Breast epithelium (tissue), 4 donors: ENCODE data around the gene NAPG. TPM values are rescaled to one million over a fixed set of nuclear protein-coding genes. Genes with fewer than 3 reads are reported as not detected.
"Not testable (repeated sequence)": the region's sequence is repeated elsewhere in the genome, so short reads cannot be mapped to it uniquely, and the experiment has no call there.

ENCODE experiments used
- DNase-seq, 2 donors: peaks; one replicate each; pipeline ENCODE4 v3.0.0-alpha.2; 2019; ENCODE audit warnings: low spot score in 2 of 2
- H3K27ac ChIP-seq, 2 donors: fragments of 200-600 bp; sonication (generic) in 1 of 2; one replicate each; pipeline ENCODE4 v1.5.1; 2016 to 2019; ENCODE audit warnings: mild to moderate bottlenecking in 1 of 2
- H3K27me3 ChIP-seq, 2 donors: fragments of 200-600 bp; sonication (generic) in 1 of 2; one replicate each; pipeline versions ENCODE4 v1.5.1 to v1.6.0; 2017 to 2019; ENCODE audit warnings: control low read depth in 1 of 2, mild to moderate bottlenecking in 1 of 2
- H3K36me3 ChIP-seq: fragments of 200-600 bp; one replicate; pipeline ENCODE4 v1.5.1; 2019
- H3K4me1 ChIP-seq, 2 donors: fragments of 200-600 bp; sonication (generic); one replicate each; pipeline ENCODE4 v1.5.1; 2016 to 2019; ENCODE audit warnings: control low read depth in 1 of 2
- H3K4me3 ChIP-seq, 3 donors: fragments of 200-600 bp; sonication (generic); 1 replicate in 2 of 3; 2 replicates in 1 of 3; pipeline ENCODE4 v1.5.1; 2016 to 2019; ENCODE audit warnings: mild to moderate bottlenecking in 3 of 3, moderate library complexity in 2 of 3
- H3K9me3 ChIP-seq, 2 donors: fragments of 200-600 bp; sonication (generic) in 1 of 2; one replicate each; pipeline ENCODE4 v1.5.1; 2016 to 2019; ENCODE audit warnings: control low read depth in 1 of 2
- POLR2A ChIP-seq: fragments of 450-650 bp; IDR thresholded peaks from one replicate; pipeline ENCODE4 v1.6.1; 2016; ENCODE audit warnings: antibody characterized with exemption, mild to moderate bottlenecking, moderate library complexity
- POLR2AphosphoS5 ChIP-seq, 3 donors: sonication (generic); formaldehyde crosslinking; IDR thresholded peaks; one replicate each; pipeline ENCODE4 v1.6.1; 2017; ENCODE audit warnings: antibody characterized with exemption in 3 of 3
- intact Hi-C: fragments of 100-400 bp; cut with DNase I; formaldehyde crosslinking; loops from one replicate; pipeline ENCODE4 v1.15.1; 2023; ENCODE audit warnings: low total_unique reads
- total RNA-seq, 3 donors: library from RNA; depleted of rRNA; stranded (reverse); fragments of >200 nt; gene quantifications; one replicate each; pipeline ENCODE4 v1.1.0, GENCODE V29; 2016
- TF ChIP-seq, protein P1 (sequence below), 3 donors: fragments of 450-650 bp; IDR thresholded peaks; one replicate each; pipeline ENCODE4 v1.5.1; 2016 to 2017; ENCODE audit warnings: antibody characterized with exemption in 3 of 3, mild to moderate bottlenecking in 3 of 3, moderate library complexity in 3 of 3

NAPG gene
- total RNA-seq, 3 donors from 2014 or later = 23.2 to 46.7 (median 24.6) TPM

- Histone ChIP-seq H3K4me3 (no peak overlapping the region), H3K4me1 (no peaks in the 10 kb centered on the region), H3K9me3 (no peaks in the 10 kb centered on the region), H3K36me3 (no peaks in the 10 kb centered on the region), H3K27me3 (no peaks in the 10 kb centered on the region), H3K27ac (no peak overlapping the region)
- TF ChIP-seq, protein P1, sequence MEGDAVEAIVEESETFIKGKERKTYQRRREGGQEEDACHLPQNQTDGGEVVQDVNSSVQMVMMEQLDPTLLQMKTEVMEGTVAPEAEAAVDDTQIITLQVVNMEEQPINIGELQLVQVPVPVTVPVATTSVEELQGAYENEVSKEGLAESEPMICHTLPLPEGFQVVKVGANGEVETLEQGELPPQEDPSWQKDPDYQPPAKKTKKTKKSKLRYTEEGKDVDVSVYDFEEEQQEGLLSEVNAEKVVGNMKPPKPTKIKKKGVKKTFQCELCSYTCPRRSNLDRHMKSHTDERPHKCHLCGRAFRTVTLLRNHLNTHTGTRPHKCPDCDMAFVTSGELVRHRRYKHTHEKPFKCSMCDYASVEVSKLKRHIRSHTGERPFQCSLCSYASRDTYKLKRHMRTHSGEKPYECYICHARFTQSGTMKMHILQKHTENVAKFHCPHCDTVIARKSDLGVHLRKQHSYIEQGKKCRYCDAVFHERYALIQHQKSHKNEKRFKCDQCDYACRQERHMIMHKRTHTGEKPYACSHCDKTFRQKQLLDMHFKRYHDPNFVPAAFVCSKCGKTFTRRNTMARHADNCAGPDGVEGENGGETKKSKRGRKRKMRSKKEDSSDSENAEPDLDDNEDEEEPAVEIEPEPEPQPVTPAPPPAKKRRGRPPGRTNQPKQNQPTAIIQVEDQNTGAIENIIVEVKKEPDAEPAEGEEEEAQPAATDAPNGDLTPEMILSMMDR (IDR thresholded peaks at IDR 0.05) = no peak
- no peak for TF ChIP-seq POLR2AphosphoS5 (IDR thresholded peaks at IDR 0.05)
- TF ChIP-seq POLR2A = no peak
- DNase-seq = no peak
- intact Hi-C loops = no loop called here
Observed at GRCh38 chr18:10570622-10571021, 44.8 kb downstream of the NAPG start.

DNA sequence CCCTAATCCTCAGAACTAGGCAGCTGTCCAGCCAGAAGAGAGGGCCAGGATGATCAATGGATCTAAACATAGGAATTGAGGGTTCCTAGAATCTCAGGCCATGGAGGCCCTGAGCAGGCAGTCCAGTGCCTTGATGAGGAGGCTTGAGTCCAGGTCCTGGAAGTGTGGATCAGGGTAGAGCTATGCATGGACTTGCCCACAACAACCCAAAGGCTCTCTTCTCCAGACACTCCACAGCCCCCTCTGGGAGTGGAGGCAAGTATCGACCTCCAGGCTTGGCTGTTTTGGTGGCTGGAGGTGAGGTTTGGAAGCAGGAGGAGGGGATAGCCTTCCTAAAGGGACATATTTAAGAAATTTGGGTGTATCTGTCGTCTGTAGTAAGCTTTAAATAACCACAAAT is 45.7 kb downstream of the NAPG start:
- no peak for DNase-seq
- Histone ChIP-seq H3K27me3 (no peaks in the 10 kb centered on the region), H3K27ac (no peak overlapping the region), H3K4me1 (no peaks in the 10 kb centered on the region), H3K36me3 (no peaks in the 10 kb centered on the region), H3K4me3 (no peak overlapping the region), H3K9me3 (no peaks in the 10 kb centered on the region)
- intact Hi-C loops = no loop called here
- TF ChIP-seq, protein P1 (IDR thresholded peaks at IDR 0.05) = no peak
- TF ChIP-seq POLR2A (no peak), POLR2AphosphoS5 (IDR thresholded peaks at IDR 0.05) (no peak)

- intact Hi-C loops, DNase-seq, H3K4me1 ChIP-seq, H3K36me3 ChIP-seq, H3K9me3 ChIP-seq, H3K27me3 ChIP-seq, H3K27ac ChIP-seq, H3K4me3 ChIP-seq: not testable (repeated sequence)
Observed at GRCh38 chr18:10573261-10573660, 47.4 kb downstream of the NAPG start.

- H3K27ac ChIP-seq, intact Hi-C loops, H3K9me3 ChIP-seq, H3K27me3 ChIP-seq, H3K36me3 ChIP-seq, H3K4me1 ChIP-seq, DNase-seq, H3K4me3 ChIP-seq: not testable (repeated sequence)
Observed at GRCh38 chr18:10574412-10574811, 48.6 kb downstream of the NAPG start.

DNA sequence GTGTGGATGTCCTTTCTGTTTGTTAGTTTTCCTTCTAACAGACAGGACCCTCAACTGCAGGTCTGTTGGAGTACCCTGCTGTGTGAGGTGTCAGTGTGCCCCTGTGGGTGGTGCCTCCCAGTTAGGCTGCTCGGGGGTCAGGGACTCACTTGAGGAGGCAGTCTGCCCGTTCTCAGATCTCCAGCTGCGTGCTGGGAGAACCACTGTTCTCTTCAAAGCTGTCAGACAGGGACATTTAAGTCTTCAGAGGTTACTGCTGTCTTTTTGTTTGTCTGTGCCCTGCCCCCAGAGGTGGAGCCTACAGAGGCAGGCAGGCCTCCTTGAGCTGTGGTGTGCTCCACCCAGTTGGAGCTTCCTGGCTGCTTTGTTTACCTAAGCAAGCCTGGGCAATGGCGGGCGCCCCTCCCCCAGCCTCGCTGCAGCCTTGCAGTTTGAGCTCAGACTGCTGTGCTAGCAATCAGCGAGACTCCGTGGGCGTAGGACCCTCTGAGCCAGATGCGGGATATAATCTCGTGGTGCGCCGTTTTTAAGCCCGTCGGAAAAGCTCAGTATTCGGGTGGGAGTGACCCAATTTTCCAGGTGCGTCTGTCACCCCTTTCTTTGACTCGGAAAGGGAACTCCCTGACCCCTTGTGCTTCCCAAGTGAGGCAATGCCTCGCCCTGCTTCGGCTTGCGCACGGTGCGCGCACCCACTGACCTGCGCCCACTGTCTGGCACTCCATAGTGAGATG is 52.2 kb downstream of the NAPG start:
- H3K4me1 ChIP-seq, H3K27ac ChIP-seq, H3K9me3 ChIP-seq, H3K4me3 ChIP-seq, H3K27me3 ChIP-seq, DNase-seq, intact Hi-C loops, H3K36me3 ChIP-seq: not testable (repeated sequence)

GRCh38 chr18:10578573-10578899 is 52.7 kb downstream of the NAPG start:
- H3K27ac ChIP-seq, H3K9me3 ChIP-seq, H3K4me3 ChIP-seq, intact Hi-C loops, H3K36me3 ChIP-seq, H3K4me1 ChIP-seq, H3K27me3 ChIP-seq, DNase-seq: not testable (repeated sequence)

DNA sequence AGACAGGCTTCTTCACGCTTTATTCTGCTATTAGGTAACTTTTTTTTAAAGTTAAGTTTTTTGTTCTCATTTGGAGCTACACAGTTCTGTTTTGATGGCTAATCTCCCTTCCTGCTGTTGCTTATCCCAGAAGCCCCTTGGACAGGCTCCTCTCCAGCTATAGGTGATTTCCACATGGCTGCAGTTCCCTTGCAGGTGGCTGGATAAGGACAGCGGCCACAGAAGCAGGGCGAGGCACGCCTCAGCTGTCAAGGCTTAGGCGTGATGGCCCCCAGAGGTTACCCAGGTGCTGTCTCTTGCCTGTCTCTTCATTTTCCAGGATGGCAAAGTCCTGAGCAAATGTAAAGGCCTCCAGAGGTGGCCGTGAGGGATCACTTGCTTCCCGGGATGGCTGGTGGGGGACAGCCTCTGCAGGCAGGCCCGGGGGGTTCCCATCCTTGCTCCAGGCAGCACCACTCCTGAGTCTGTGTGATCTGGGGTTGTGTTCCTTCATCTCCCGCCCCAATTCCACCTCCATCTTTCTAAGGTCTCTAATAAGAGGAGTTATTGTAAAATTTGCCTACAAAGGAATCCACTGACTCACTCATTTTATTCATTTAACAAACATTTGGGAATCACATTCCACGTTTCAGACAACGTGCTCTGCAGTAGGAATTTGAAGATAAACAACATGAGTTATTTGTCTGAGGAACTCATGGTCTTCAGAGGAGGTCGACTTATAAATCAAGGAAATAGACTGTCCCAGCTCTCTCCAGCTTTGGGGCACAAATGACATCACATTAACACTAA is 53.4 kb downstream of the NAPG start:
- intact Hi-C loops = no loop called here
- Histone ChIP-seq H3K27ac (no peak overlapping the region), H3K9me3 (no peaks in the 10 kb centered on the region), H3K4me3 (no peak overlapping the region), H3K4me1 (no peaks in the 10 kb centered on the region), H3K36me3 (no peaks in the 10 kb centered on the region), H3K27me3 (no peaks in the 10 kb centered on the region)
- TF ChIP-seq POLR2AphosphoS5 (IDR thresholded peaks at IDR 0.05) (no peak), POLR2A (no peak)
- TF ChIP-seq, protein P1 (IDR thresholded peaks at IDR 0.05) = no peak
- no peak for DNase-seq
